Measurements from ENCODE around the gene EEFSEC. TPM values are rescaled to one million over a fixed set of nuclear protein-coding genes. Genes with fewer than 3 reads are reported as not detected.

EEFSEC gene
- total RNA-seq, 1 donor from 2014 or later = 10.1 TPM

DNA sequence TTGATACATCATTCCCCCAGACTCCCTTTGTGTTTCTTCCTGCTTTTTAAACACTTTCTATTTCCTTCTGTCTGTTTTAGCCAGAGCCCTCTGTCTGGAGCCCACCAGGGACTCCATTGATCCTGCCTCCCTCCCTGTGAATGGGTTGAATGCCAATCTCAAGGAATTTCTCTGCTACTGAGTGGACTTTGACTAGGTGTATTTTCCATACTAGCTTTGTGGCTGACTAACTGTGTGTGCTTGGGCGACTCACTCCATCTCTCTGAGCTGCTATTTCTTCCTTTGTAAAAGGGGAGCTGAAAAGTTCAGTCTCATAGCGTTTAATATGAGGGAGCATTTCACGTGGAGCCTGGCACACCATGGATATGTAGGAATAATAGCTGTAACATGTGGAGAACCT lies 98.8 kb downstream of the EEFSEC start:
- TF ChIP-seq, protein P1, sequence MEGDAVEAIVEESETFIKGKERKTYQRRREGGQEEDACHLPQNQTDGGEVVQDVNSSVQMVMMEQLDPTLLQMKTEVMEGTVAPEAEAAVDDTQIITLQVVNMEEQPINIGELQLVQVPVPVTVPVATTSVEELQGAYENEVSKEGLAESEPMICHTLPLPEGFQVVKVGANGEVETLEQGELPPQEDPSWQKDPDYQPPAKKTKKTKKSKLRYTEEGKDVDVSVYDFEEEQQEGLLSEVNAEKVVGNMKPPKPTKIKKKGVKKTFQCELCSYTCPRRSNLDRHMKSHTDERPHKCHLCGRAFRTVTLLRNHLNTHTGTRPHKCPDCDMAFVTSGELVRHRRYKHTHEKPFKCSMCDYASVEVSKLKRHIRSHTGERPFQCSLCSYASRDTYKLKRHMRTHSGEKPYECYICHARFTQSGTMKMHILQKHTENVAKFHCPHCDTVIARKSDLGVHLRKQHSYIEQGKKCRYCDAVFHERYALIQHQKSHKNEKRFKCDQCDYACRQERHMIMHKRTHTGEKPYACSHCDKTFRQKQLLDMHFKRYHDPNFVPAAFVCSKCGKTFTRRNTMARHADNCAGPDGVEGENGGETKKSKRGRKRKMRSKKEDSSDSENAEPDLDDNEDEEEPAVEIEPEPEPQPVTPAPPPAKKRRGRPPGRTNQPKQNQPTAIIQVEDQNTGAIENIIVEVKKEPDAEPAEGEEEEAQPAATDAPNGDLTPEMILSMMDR (conservative IDR thresholded peaks at IDR 0.05; ENCODE audit: low read depth, low read length) = no peak
- DNase-seq (ENCODE audit: low read depth) = no peak
- no peak overlapping the region for H3K4me3 ChIP-seq (ENCODE audit: low read depth, low read length)

DNA sequence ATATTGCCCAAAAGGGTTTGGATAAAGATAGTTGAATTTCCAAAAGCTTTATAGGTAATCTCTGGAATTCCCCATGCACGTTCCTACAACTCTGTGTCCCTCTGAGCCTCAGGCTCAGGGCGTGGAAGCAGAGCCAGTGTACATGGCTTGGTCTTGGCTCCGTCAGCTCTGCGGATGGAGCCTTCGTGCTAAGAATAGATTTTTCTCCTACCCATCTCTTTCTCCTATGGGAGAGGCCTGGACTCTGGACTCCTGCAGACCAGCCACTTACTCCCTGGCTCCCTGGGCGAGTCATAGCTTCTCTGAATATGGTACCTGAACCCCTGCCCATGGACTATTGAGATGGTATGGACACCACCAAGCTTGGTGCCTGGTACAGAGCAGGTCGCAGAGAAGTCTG lies 99.9 kb downstream of the EEFSEC start:
- DNase-seq (ENCODE audit: low read depth) = no peak
- TF ChIP-seq, protein P1 (conservative IDR thresholded peaks at IDR 0.05; ENCODE audit: low read depth, low read length) = no peak
- H3K4me3 ChIP-seq (ENCODE audit: low read depth, low read length) = no peak overlapping the region

DNA sequence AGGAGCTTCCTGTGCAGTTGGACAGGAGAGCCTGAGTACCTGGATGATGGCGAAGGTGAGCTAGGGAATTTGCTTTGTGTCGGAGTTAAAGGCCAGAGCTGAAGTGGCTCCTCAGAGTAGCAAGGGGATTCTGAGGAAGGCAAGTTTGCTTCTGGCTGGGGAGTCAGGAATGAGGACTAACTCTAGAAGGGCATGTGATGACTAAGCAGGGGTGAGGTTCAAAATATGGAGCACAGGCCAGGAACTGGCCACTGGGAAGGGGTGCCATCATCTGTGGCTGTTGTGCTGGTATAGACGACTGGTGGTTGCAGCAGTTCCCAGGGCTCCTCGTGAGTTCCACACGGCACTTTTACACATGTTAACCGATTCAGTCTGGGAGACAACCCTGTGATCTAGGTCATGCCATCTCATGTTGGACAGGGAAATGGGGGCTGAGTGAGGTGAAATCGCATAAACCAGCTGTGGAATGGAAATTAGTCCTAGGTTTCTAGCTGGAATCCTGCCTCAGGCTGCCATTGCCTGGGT lies 100.8 kb downstream of the EEFSEC start:
- no peak overlapping the region for H3K4me3 ChIP-seq (ENCODE audit: low read depth, low read length)
- TF ChIP-seq, protein P1 (conservative IDR thresholded peaks at IDR 0.05; ENCODE audit: low read depth, low read length) = no peak
- DNase-seq (ENCODE audit: low read depth) = no peak

DNA sequence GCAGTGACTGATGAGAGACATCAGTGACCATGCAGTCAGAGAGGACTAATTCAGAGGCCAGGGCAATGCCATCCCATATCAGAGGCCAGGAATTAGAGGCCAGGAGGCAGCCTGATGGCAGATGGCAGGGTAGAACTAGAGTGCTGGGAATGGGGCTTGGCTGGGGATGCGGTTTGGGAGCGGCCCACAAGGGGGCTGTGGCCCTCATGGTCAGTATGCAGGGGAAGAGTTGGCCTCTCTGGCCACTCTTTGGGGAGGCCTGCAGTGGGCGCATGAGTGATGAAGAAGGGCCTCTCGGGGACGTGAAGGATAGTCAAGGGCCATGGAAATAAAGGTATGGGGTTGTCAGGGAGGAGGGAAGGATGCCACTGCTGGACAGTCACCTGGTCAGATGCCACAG lies 101.7 kb downstream of the EEFSEC start:
- H3K4me3 ChIP-seq (ENCODE audit: low read depth, low read length) = no peak overlapping the region
- no peak for DNase-seq (ENCODE audit: low read depth)
- TF ChIP-seq, protein P1 (conservative IDR thresholded peaks at IDR 0.05; ENCODE audit: low read depth, low read length) = no peak

DNA sequence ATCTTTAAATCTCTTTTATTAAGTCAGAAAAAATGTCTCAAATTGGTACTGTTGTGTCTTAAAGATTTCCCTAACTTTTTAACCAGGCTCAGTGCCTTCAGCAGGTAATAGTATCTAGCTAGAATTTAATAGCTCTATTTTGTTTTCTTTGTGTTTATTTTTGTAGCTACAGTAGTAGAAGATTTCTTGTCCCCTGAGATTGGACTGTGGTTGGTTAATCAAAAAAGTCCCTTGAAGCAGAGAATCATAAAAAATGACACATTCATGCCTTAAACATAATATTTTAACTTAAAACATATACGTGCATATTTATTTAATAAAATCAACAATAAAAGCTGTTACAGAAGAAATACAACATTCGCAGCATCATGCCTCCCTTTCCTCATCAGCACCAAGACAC lies 102.8 kb downstream of the EEFSEC start:
- TF ChIP-seq, protein P1 (conservative IDR thresholded peaks at IDR 0.05; ENCODE audit: low read depth, low read length) = no peak
- DNase-seq (ENCODE audit: low read depth) = no peak
- no peak overlapping the region for H3K4me3 ChIP-seq (ENCODE audit: low read depth, low read length)

DNA sequence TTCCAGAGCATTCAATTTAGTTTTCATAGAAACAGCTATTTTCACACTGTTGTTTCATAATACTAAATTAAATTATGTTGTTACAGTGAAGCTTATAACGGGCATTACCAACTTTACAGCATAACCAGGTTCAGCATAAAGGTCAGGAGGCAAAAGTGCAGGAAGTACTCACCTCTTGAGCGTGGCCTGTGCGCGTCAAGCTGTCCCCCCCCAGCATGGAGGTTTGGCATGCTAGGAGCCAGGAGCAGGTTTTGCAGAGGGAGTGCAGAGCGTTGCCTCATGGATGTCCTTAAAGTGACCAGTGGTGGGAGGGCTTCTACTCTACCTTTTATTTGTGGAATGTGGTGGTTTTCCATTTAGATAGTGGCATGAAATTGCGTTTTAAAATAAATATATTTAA lies 104.4 kb downstream of the EEFSEC start:
- TF ChIP-seq, protein P1 (conservative IDR thresholded peaks at IDR 0.05; ENCODE audit: low read depth, low read length) = no peak
- H3K4me3 ChIP-seq (ENCODE audit: low read depth, low read length) = no peak overlapping the region
- no peak for DNase-seq (ENCODE audit: low read depth)

DNA sequence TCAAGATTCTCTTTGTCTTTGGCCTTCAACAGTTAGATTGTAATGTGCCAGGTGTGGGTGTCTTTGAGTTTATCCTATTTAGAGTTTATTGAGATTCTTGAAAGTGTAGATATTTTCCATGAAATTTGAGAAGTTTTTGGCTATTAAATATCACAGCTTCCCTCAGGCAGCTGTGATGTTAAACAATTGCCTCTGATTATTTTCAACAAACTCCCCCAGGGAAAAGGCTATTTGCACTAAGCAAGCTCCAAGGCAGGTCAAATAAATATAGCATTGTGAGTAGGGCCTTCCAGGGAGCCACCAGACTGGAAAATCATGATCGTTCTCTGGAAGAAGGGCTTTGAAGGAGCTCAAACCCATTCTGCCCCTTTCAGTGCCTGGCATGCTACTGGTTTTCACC lies 107.0 kb downstream of the EEFSEC start:
- H3K4me3 ChIP-seq (ENCODE audit: low read depth, low read length) = no peak overlapping the region
- no peak for DNase-seq (ENCODE audit: low read depth)
- TF ChIP-seq, protein P1 (conservative IDR thresholded peaks at IDR 0.05; ENCODE audit: low read depth, low read length) = no peak

Data from epithelial cell of proximal tubule (primary cell).